Activated CD8-positive, alpha-beta T cell treated with anti-CD3 and anti-CD28 coated beads for 36 hours (primary cell): ENCODE results near the gene FOSL1. TPM values are rescaled to one million over a fixed set of nuclear protein-coding genes. Genes with fewer than 3 reads are reported as not detected.
A peak's percentile ranks its signal among the peaks of the same experiment; 100 is the strongest.

Source experiments
- ATAC-seq: fragments of 200-7000 bp; cut with Tn5 transposase; one replicate; pipeline ENCODE4 v1.10.0; 2021; ENCODE audit warnings: mild to moderate bottlenecking, moderate library complexity
- CTCF ChIA-PET: fragments of 350-600 bp; sonication (Branson Sonifier 250); formaldehyde crosslinking; loops from one replicate; lab custom pipeline; 2021; ENCODE audit warnings: antibody characterized with exemption; lab: Charles Lee
- POLR2A ChIA-PET: fragments of 350-600 bp; sonication (Branson Sonifier 250); formaldehyde crosslinking; loops from one replicate; lab custom pipeline; 2021; ENCODE audit warnings: antibody characterized with exemption; lab: Charles Lee
- DNase-seq: peaks from one replicate; pipeline ENCODE4 v3.0.0-alpha.2; 2020
- H3K27ac Mint-ChIP-seq: one replicate; pipeline ENCODE4 v1.8.0; 2021; ENCODE audit warnings: mild to moderate bottlenecking, mixed read lengths
- H3K27me3 Mint-ChIP-seq: one replicate; pipeline ENCODE4 v1.8.0; 2021; ENCODE audit warnings: mixed read lengths
- H3K36me3 Mint-ChIP-seq: one replicate; pipeline ENCODE4 v1.8.0; 2021; ENCODE audit warnings: low read depth, mixed read lengths
- H3K4me1 Mint-ChIP-seq: one replicate; pipeline ENCODE4 v1.8.0; 2021; ENCODE audit warnings: low read depth, mixed read lengths
- H3K4me3 Mint-ChIP-seq: one replicate; pipeline ENCODE4 v1.8.0; 2021; ENCODE audit warnings: mild to moderate bottlenecking, moderate library complexity, mixed read lengths
- H3K9me3 Mint-ChIP-seq: one replicate; pipeline ENCODE4 v1.8.0; 2021; ENCODE audit warnings: mixed read lengths
- CTCF ChIP-seq: fragments of 200-600 bp; IDR thresholded peaks from one replicate; pipeline ENCODE4 v1.8.0; 2022; ENCODE audit warnings: antibody characterized with exemption, mild to moderate bottlenecking
- intact Hi-C: fragments of 100-400 bp; cut with micrococcal nuclease; formaldehyde crosslinking; loops from one replicate; pipeline ENCODE4 v1.10.0; 2022
- total RNA-seq, 2 experiments: library from RNA; stranded (reverse); gene quantifications; one replicate each; pipeline ENCODE4 v1.2.3, GENCODE V29; 2021

FOSL1 gene
- total RNA-seq, 2 experiments from 2014 or later, result 9.9 to 10.2 TPM

- TF ChIP-seq CTCF, result no peak
- H3K4me3 Mint-ChIP-seq, result peak overlapping the region; percentile 90
- peak overlapping the region; percentile 51 for H3K27ac Mint-ChIP-seq
- no peaks in the 10 kb centered on the region for H3K9me3 Mint-ChIP-seq
- peaks cover 14% of the 10 kb centered on the region for H3K4me1 Mint-ChIP-seq
- ATAC-seq, result no peak
- DNase-seq, result no peak
- CTCF ChIA-PET, result interaction anchor here (1.4 to 12.3 kb wide), 5 partner anchors 9 to 82 kb away, joined by 4 to 283 read pairs (median 14); partner anchors contain the start of genes AP5B1, CCDC85B, CTSW and FIBP
- POLR2A ChIA-PET, result interaction anchor here (13.4 to 29.8 kb wide), 2 partner anchors 7 to 27 kb away, joined by 182 to 560 read pairs; partner anchors contain the start of genes CCDC85B, CTSW, EFEMP2 and FIBP
- no peaks in the 10 kb centered on the region for H3K27me3 Mint-ChIP-seq
- H3K36me3 Mint-ChIP-seq, result peaks cover 43% of the 10 kb centered on the region
- intact Hi-C loops, result no loop called here
Observed at GRCh38 chr11:65862191-65862735, 37.9 kb downstream of the FOSL1 start.

DNA sequence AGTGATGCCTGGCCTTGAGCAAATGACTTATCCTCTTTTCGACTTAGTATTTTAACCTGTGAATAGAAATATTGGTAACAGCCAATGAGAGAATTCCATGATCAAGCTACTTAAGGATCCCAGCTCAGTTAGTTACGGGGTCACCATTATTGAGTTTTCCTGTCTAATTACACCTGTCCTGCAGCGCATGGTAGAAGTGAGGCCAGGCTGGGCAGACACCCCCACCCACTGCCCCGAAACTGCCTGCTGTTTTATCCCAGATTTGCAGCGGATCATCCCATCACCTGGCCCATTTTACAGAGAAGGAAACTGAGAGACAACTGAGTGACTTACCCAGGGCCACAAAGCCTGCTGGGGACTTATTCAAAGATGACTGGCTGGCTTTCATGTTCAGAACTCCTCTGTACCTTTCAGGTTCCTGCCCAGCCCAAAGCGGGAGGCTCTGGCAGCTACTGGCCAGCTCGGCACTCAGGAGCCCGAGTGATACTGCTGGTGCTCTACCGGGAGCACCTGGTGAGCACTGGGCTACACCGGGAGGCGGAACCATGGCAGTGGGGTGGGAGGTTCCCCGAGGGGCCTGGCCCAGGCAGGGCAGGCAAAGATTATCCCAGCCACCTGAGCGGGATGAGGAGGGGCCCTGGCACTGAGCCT, 38.5 kb downstream of the FOSL1 start:
- H3K36me3 Mint-ChIP-seq, result peaks cover 43% of the 10 kb centered on the region
- peak overlapping the region; percentile 90 for H3K4me3 Mint-ChIP-seq
- no peaks in the 10 kb centered on the region for H3K9me3 Mint-ChIP-seq
- peak overlapping the region; percentile 99 for H3K27ac Mint-ChIP-seq
- ChIA-PET CTCF (interaction anchor here (0.9 to 12.3 kb wide), 10 partner anchors 9 to 149 kb away, joined by 3 to 283 read pairs (median 10); partner anchors contain the start of genes AP5B1, CCDC85B, CTSW and FIBP), POLR2A (interaction anchor here (0.7 to 29.8 kb wide), 6 partner anchors 8 to 179 kb away, joined by 3 to 560 read pairs (median 3); partner anchors contain the start of genes CCDC85B, CTSW, EFEMP2 and FIBP)
- no peak for TF ChIP-seq CTCF
- peaks cover 16% of the 10 kb centered on the region for H3K4me1 Mint-ChIP-seq
- DNase-seq (peak; percentile 3), ATAC-seq (no peak)
- H3K27me3 Mint-ChIP-seq, result no peaks in the 10 kb centered on the region
- intact Hi-C loops, result no loop called here

DNA sequence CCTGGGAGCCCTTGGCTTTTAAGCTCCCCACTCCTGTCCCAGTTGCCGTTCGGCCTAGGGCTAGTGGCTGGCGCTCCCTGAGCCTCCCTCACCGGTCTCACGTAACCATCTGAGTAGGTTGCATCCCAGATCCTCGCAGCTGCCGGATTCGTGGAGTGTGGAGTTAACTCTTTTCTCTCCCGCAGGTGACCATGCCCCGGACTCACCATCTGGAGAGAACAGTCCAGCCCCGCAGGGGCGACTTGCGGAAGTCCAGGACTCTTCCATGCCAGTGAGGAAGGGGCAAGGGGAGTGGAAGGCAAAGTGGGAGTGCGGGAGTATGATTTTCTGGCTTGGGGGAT, 39.1 kb downstream of the FOSL1 start:
- H3K4me3 Mint-ChIP-seq, result peak overlapping the region; percentile 90

GRCh38 chr11:65860278-65861164, 39.7 kb downstream of the FOSL1 start, which contains the start of gene MUS81:
TSS of gene MUS81 (plus strand) at chr11:65860433. CDS start at chr11:65860754, 321 bp downstream.
- DNase-seq (peak; percentile 98), ATAC-seq (peak; percentile 32)
- TF ChIP-seq CTCF, result peak; percentile 95
- Mint-ChIP-seq H3K9me3 (no peaks in the 10 kb centered on the region), H3K36me3 (peaks cover 53% of the 10 kb centered on the region), H3K4me3 (peak within 1 kb of the TSS; percentile 90), H3K4me1 (peaks cover 27% of the 10 kb centered on the region), H3K27ac (peak within 1 kb of the TSS; percentile 99), H3K27me3 (no peaks in the 10 kb centered on the region)
- intact Hi-C loops, result no loop called here
- CTCF ChIA-PET, result interaction anchor here (0.7 to 12.3 kb wide), 29 partner anchors 10 to 455 kb away, joined by 3 to 283 read pairs (median 4); partner anchors contain the start of genes AP5B1, BANF1, C11orf68 and CCDC85B
- POLR2A ChIA-PET, result interaction anchor here (0.7 to 29.8 kb wide), 18 partner anchors 7 to 326 kb away, joined by 3 to 560 read pairs (median 3); partner anchors contain the start of genes BANF1, CCDC85B, CTSW and EFEMP2

More for the DNA sequence above, 39.1 kb downstream of the FOSL1 start:
- H3K36me3 Mint-ChIP-seq, result peaks cover 47% of the 10 kb centered on the region
- DNase-seq (no peak), ATAC-seq (no peak)
- intact Hi-C loops, result no loop called here
- H3K9me3 Mint-ChIP-seq, result no peaks in the 10 kb centered on the region
- no peaks in the 10 kb centered on the region for H3K27me3 Mint-ChIP-seq
- no peak for TF ChIP-seq CTCF
- ChIA-PET POLR2A (interaction anchor here (0.7 to 29.8 kb wide), 11 partner anchors 8 to 180 kb away, joined by 3 to 560 read pairs (median 3); partner anchors contain the start of genes CCDC85B, CTSW, EFEMP2 and FIBP), CTCF (interaction anchor here (0.9 to 12.3 kb wide), 9 partner anchors 9 to 149 kb away, joined by 3 to 283 read pairs (median 14); partner anchors contain the start of genes AP5B1, CCDC85B, CTSW and FIBP)
- H3K27ac Mint-ChIP-seq, result peak overlapping the region; percentile 99
- H3K4me1 Mint-ChIP-seq, result peaks cover 21% of the 10 kb centered on the region
